HuH-7.5 (cell line): ENCODE measurements around the gene CEP170B.
"Not testable (repeated sequence)": the region's sequence is repeated elsewhere in the genome, so short reads cannot be mapped to it uniquely, and the experiment has no call there.

Experiments used
- DNase-seq: peaks from one replicate; pipeline ENCODE4 v3.0.0; 2011; ENCODE audit warnings: low spot score

Gene CEP170B

DNA sequence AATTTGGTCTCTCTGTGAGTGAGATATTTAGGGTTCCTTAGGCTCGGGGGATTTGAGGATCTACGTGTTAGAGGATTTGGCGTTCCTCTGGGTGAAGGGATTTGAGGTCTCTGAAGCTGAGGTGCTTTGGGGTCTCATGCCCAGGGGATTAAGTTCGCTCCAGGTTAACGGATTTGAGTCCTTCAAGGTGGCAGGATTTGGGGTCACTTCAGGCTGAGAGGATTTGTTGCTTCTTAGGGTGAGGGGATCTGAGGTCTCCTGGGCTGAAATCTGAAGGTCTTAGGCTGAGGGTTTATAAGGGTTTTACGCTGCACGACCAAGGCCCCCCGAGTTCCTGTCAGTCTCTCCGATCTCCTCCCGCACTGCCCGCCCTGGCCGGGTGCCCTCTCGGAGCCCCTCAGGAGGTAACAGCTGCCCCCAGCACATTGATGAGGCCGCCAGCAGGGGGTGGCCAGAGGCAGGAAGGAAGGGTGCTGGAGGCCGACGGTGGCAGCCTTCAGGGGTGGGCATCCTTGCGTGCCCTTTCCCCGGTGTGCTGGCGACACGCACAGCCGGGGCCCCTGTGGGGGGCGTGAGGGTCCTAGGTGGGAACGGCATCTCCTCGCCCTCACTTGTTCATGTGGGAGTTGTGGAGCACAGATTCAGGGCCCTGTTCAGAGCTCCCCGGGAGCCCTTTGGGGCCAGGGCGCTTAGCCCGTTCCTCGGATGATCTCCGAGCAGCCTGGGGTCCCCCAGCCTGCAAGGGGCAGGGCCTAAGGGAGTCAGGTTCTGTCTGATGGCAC, 14.3 kb downstream of the CEP170B start:
- no peak for DNase-seq

DNA sequence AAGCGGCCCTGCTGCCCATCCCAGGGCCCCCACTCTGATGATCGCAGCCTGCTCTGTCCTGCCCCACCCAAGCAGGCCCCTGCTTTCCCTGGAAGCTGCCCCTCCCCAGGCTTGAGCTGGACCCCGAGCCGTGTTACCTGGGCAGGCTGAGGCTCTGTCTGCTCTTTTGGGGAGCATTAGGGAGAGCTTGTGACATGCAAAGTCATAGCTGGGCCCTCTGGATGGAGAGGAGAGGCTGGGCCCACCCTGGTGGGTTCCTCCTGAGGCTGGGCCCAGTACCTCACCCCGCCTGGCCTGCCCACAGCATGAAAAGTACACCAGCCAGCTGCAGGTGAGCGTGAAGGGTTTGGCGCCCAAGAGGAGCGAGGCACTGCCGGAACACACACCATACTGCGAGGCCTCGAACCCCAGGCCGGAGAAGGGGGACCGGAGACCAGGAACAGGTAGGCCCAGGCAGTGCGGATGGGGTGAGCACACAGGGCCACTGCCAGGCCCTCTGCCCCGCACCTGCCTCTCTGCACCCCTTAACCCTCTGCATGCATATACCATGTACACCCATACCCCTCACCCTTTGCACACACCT, 15.0 kb downstream of the CEP170B start:
- DNase-seq, result no peak

DNA sequence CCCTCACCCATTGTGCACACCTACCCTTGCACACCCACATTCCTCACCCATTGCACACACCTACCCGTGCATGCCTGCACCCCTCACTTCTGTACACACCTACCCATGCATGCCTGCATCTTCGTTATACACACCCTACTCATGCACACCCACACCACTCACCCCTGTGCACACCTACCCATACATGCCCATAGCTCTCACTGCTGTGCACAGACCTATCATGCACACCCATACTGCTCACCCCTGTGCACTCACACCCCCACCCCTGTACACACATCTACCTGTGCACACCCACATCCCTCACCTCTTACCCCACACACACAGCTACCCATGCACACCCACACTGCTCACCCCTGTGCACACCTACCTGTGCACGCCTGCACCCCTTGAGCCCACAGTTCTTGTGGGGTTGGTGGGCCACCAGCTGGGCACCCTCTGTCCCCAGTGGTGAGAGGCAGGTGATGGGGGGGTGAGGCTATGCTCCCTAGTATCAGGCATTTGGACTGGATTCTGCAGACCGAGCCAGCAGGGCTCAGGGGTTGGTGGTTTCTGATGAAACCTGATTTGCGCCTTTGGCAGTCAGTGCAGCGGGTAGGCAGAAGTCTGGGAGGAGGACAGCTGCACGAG, 15.6 kb downstream of the CEP170B start:
- no peak for DNase-seq

DNA sequence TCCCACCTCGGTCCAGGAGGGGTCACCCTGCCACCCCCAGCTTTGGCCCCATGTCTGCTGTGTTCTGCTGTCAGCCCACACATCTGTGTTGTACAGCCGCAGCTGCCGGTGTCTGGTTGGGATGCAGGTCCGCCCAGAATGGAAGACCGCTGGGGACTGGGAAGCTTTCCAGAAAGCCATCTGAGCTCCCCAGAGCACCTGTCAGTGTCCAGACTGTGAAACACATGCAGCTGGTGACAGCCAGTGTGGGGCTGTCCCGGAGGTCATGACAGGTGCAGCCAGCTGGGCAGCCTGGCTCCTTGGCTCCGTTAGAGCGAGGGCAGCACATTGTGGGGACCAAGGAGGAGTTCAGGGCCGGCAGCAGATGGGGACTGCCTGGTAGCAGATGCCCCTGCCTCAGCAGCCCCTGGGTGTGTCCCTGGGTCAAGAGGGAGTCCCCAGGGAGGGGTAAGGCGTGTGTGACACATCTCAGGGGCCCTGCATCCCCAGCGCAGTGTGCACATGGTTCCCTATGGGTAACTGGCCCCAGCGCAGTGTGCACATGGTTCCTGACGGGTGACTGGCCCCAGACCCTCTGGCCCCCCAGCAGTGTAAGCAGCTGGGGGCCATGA, 16.4 kb downstream of the CEP170B start:
- no peak for DNase-seq

DNA sequence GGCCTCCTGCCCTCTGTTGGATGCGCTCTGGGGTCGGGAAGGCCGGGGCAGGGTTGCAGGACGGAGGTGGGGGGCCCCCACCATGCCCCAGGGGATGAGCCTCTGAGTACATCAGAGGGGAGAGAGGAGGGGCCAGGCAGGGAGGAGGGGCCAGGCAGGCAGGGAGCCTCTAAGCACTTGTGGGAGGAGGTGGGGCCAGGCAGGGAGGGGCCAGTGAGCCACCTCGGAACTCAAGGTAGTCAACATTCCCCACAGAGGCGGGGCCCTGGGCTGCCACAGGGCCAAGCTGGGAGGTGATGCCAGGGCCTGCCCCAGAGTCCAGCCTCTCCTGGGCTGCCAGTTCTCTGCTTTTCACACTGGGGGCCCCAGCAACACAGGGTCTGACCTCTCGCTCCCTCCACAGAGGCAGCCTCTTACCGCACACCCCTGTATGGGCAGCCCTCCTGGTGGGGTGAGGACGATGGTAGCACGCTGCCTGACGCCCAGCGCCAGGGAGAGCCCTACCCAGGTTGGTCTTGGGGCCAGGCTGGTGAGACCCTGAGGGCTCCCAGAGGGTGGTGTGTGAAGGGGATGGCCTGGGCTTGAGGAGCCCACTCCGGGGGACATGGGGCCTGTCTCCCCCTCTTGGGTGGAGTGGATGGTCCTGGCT, 17.4 kb downstream of the CEP170B start:
- peak; percentile 70 for DNase-seq

DNA sequence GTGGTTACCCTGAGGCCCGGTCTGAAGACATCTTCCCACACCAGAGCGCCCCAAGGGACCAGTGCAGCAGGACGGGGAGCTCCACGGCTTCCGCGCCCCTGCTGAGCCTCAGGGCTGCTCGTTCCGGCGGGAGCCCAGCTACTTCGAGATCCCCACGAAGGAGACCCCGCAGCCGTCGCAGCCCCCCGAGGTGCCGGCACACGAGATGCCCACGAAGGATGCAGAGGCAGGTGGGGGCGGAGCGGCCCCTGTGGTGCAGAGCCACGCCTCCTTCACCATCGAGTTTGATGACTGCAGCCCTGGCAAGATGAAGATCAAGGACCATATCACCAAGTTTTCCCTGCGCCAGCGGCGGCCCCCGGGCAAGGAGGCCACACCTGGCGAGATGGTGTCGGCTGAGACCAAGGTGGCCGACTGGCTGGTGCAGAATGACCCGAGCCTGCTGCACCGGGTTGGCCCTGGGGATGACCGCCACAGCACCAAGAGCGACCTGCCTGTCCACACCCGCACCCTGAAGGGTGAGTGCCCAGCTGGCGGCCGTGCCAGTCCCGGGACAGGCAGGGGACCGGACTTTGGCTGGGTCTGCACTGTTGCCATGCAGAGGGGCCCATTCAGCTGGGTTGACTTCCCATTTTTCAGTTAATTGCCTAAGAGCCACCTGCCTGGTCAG, 18.1 kb downstream of the CEP170B start:
- DNase-seq, result no peak

DNA sequence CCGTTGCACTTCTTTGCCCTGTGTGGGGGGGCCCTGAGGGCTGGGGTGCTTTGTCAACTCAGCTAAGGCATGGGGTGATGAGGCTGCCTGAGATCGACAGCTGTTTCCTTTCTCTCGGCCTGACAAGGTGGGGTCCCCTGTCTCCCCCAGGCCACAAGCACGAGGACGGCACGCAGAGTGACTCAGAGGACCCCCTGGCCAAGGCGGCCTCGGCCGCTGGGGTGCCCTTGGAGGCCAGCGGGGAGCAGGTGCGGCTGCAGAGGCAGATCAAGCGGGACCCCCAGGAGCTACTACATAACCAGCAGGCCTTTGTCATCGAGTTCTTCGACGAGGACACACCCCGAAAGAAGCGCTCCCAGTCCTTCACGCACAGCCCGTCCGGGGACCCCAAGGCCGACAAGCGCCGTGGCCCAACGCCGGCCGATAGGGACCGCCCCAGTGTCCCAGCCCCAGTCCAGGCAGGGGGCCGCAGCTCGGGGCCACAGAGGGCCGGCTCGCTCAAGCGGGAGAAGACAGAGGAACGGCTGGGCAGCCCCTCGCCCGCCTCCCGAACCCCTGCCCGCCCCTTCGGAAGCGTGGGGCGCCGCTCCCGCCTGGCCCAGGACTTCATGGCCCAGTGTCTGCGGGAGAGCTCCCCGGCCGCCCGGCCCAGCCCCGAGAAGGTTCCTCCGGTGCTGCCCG, 18.8 kb downstream of the CEP170B start:
- DNase-seq, result no peak

DNA sequence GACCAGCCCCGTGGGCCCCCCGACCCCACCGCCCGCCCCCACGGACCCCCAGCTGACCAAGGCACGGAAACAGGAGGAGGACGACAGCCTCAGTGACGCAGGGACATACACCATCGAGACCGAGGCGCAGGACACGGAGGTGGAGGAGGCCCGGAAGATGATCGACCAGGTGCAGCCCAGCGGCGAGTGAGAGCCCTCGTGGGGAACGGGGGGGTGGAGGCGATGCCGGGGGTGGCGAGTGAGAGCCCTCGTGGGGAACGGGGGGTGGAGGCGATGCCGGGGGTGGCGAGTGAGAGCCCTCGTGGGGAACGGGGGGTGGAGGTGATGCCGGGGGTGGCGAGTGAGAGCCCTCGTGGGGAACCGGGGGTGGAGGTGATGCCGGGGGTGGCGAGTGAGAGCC, 19.3 kb downstream of the CEP170B start:
- DNase-seq, result not testable (repeated sequence)

DNA sequence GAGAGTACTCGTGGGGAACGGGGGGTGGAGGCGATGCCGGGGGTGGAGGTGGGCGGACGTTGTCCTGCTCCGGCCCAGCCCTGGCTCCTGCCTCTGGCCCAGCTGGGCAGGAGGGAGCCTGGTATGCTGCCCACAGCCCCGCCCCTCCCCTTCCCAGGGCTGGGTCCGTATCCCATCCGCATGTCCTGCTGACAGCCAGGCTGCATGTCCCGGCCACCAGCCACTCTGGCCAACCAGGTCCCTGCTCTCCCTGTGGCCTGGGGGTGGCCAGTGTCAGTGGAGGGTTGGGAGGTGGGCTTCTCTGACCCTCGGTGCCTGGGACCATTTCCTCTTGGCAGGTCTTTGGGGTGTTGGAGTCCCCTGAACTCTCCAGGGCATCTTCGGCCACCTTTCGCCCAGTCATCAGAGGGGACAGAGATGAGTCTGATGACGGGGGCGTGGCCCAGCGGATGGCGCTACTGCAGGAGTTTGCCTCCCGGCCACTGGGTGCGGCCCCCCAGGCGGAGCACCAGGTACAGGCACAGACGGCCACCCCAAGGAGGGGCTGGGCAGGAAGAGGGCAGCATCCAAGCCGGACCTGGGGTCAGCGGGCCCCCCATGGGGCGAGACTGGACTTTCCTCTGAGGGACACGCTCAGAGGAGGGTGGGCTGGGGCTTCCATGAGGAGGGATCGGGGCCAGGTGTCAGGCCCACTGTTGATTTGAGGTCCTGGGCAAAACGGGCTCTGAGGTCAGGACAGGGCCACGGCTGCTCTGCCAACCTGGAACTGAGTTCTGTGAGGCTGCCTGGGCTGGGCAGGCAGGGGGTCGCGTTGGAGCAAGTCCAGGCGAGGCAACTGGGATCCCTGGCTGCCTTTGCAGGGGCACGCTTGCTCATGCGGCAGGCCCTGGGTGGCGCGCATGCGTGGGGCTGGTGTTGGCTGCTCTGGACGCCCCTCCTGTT, 20.2 kb downstream of the CEP170B start:
- no peak for DNase-seq

DNA sequence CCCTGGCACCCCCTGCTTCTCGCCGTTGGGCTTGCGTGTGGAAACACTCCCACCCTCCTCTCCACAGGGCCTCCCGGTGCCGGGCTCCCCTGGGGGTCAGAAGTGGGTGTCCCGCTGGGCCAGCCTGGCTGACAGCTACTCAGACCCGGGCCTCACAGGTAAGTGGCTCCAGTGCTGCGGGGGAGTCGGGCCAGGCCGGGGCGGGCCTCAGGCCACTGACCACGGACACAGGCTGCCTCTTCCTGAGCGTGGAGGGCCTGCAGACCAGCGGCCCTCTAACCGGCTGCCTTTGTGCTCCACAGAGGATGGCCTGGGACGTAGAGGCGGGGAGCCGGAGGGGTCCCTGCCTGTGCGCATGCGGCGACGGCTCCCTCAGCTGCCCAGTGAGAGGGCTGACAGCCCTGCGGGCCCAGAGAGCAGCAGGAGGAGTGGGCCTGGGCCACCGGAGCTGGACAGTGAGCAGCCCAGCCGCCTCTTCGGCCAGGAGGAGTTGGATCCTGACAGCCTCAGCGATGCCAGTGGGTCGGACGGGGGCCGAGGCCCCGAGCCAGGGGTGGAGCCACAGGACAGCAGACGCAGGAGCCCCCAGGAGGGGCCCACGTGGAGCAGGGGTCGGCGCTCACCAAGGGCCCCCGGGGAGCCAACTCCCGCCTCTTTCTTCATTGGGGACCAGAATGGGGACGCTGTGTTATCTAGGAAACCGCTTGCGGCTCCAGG, 21.1 kb downstream of the CEP170B start:
- DNase-seq, result no peak

DNA sequence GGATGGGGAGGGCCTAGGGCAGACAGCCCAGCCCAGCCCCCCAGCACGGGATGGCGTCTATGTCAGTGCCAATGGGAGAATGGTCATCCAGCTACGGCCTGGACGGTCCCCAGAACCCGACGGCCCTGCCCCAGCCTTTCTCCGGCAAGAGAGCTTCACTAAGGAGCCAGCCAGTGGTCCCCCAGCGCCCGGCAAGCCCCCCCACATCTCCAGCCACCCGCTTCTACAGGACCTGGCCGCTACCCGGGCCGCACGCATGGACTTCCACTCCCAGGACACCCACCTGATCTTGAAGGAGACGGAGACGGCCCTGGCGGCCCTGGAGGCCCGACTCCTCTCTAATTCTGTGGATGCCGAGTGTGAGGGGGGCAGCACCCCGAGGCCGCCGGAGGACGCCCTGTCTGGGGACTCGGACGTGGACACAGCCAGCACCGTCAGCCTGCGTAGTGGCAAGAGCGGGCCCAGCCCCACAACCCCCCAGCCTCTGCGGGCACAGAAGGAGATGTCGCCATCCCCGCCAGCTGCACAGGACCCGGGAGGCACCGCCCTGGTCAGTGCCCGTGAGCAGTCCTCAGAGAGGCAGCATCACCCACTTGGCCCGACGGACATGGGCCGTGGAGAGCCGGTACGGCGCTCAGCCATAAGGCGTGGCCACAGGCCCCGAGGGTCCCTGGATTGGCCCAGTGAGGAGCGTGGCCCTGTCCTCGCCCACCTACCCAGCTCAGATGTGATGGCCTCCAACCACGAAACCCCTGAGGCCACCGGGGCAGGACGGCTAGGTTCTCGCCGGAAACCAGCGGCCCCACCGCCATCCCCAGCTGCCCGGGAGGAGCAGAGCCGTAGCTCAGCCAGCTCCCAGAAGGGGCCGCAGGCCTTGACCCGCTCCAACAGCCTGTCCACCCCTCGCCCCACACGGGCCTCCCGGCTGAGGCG, 21.9 kb downstream of the CEP170B start:
- DNase-seq, result no peak

DNA sequence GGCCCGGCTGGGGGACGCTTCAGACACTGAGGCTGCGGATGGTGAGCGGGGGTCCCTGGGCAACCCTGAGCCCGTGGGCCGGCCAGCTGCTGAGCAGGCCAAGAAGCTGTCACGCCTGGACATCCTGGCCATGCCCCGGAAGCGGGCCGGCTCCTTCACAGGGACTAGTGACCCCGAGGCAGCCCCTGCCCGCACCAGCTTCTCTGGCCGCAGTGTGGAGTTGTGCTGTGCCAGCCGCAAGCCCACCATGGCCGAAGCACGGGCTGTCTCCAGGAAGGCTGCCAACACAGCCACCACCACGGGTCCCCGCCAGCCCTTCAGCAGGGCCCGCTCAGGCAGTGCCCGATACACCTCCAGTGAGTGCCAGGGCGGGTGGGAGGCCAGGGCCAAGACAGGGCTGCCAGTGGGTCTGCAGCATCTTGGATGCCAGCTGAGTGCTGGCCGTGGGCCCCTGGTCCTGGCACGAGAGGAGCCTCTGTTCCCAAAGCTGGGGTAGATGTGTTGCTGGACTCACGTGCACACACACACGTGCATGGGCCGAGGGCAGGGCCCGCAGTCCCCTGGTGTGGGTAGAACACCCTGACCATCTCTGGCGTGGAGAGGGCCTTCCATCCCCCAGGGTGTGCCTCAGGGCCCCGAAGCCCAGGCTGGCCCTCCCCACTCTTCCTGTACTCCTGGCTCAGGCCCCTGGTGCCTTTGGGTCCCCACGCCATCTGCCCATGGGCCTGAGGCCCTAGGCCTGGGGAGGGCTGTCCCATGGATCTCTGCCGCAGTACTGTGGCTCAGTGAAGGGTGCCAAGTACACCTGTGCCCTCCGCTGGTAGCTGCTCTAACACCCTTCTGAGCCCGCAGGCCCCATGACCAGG, 22.8 kb downstream of the CEP170B start:
- DNase-seq, result no peak

DNA sequence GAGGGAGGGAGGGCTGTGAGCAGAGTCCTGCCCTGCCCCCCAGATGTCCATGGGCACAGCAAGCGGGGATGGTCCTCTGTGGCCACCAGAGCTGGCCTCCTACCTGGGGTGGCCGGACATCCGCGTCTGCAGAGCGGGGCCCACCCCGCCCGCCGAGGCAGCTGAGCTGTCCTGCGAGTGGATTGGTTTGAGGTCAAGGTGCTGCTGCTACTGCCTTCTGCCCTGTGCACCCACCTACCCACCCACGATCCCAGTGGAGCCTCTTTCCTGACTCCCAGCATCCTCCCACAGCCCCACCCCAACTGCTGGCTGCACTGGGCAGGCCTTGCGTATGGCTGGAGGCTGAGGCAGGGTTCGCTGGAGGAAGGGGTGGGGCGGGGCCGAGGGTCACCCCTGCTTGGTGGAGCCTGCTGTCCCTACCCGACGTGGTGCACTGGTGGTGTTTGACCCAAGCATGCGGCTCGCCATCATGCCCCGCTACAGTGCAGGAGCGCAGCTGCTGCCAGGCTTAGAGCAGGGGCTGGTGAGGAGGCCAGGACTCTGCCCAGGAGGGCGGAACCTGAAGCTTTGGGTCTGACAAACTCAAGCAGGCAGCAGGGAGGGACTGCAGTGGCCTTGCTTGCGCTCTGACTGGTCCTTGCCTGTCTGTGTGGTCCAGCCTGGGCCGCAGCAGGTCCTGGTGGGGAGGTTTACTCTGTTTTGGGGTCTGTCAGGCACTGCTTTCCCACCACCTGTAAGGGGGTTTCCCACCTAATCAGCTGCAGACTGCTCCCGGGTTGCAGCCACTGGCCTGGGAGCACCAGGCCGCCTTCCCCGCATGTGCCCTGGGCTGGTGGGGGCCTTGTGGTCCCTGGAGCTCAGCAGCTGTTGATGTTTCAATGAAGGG, 23.7 kb downstream of the CEP170B start:
- DNase-seq, result no peak

DNA sequence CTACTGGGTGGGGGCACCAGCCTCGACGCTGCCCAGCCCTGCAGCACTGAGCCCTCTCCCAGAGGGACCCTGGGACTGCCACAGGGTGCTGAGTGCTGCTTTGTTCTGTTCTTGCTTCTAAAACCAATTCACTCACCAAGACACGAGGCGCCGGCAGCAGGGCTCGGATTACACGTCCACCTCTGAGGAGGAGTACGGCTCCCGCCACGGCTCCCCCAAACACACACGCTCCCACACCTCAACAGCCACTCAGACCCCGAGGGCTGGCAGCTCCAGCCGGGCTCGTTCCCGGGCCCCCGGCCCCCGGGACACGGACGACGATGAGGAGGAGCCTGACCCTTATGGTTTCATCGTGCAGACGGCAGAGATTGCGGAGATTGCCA, 24.3 kb downstream of the CEP170B start:
- no peak for DNase-seq

DNA sequence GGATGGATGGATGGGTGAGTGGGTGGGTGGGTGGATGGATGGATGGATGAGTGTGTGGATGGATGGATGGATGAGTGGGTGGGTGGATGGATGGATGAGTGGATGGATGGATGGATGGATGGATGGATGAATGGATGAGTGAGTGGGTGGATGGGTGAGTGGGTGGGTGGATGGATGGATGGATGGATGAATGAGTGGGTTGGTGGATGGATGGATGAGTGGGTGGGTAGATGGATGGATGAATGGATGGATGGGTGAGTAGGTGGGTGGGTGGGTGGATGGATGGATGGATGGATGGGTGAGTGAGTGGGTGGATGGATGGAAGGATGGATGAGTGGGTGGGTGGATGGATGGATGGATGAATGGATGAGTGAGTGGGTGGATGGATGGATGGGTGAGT, 25.2 kb downstream of the CEP170B start:
- not testable (repeated sequence) for DNase-seq

DNA sequence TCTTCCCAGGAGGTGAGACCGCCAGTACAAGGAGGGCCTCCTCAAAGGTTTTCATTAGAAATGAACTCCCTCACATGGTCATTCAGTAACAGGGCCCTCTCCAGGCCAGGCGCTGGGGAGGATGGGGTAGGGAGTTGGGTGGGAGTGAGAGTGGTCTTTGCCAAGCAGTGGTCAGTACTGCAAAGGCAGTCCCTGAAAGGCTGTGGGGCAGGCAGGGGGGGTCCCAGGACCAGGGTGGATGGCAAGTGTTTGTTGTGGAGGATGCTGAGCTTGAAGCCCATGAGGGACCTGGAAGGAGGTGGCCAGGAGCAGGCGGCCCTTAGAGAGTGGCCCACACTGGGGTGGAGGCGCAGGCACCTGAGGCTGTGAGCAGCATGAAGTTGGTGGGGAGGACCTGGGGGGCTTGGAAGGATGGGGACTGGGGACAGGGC, 26.1 kb downstream of the CEP170B start:
- no peak for DNase-seq
